Activated CD8-positive, alpha-beta memory T cell treated with anti-CD3 and anti-CD28 coated beads for 4 hours (primary cell): ENCODE data around the gene POM121C.
"Not testable (repeated sequence)": the region's sequence is repeated elsewhere in the genome, so short reads cannot be mapped to it uniquely, and the experiment has no call there.

Experiments used
- DNase-seq, 2 donors: peaks; one replicate each; pipeline ENCODE4 v3.0.0-alpha.2; 2020; ENCODE audit warnings: low read depth in 2 of 2

Gene POM121C

GRCh38 chr7:75485979-75486643 is at the start of gene POM121C:
POM121C (minus strand) TSS chr7:75486299; CDS start chr7:75441496, 44,803 bp downstream.
- peak; percentile 77 to 81 for DNase-seq

DNA sequence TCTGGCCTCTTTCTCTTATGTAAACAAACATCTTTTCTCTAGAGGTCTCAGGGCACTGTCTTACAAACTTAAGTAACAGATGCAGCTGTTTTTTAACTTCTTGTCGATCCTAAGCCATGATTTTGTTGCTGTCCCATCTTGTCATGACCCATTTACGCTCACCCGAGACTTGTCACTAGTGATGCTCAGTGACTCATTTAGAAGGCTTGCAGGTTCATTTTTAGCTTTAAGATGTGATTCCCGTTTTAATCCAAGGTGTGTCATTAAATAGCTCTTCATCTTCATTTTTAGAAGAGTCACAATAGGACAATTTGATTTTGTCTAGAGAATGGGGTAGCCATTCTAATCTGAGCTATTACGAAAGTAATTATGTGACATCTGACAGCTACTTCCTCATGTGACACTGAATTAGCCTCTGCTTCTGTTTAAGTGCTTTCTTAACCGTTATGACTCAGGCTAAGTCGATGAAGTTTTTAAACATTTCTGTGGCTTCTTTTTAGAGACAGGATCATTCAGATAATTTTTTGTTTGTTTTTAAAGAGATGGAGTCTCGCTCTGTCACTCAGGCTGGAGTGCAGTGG is 48.7 kb upstream of the POM121C start:
- DNase-seq = no peak

GRCh38 chr7:75533926-75534325 is 47.8 kb upstream of the POM121C start:
- DNase-seq = no peak

GRCh38 chr7:75532639-75533038 is 46.5 kb upstream of the POM121C start:
- DNase-seq = no peak

- DNase-seq = no peak
Observed at GRCh38 chr7:75531359-75531821, 45.3 kb upstream of the POM121C start.

GRCh38 chr7:75527224-75527722 is 41.2 kb upstream of the POM121C start:
- DNase-seq = not testable (repeated sequence)

DNA sequence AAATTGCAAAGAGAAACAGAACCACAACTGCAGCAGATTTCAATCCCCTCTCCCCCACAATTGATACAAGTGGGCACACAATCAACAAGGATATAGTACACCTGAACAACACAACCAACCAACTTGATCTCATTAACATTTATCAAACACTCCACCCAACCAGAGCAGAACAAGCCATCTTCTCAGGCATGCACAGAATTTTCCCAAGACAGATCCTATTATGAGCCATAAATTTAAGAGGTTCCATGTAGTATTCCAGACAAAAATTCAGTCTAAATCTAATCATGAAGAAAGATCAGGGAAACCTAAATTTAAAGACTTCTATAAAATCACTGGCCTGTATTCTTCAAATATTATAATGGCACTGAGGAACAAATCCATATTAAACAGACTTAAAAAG is 35.6 kb upstream of the POM121C start:
- not testable (repeated sequence) for DNase-seq

DNA sequence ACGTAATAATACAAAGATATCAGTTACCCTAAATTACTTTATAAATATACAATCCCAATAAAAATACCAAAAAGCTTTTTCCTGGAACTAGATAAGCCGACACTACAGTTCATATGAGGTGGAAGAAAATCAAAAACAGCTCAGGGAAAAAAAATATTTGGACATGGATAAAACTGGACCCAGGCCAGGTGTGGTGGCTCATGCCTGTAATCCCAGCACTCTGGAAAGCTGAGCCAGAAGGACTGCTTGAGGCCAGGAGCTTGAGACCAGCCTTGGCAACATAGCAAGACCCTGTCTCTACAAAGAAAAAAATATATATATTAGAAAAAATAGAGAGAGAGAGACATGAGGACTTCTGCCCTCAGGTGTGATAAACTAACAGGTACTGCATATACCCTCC is 32.7 kb upstream of the POM121C start:
- DNase-seq = not testable (repeated sequence)

- not testable (repeated sequence) for DNase-seq
Observed at GRCh38 chr7:75509033-75509432, 22.9 kb upstream of the POM121C start.

GRCh38 chr7:75492020-75492419 is 5.9 kb upstream of the POM121C start, which contains the start of gene SPDYE5:
SPDYE5 (plus strand) TSS chr7:75492320; CDS start chr7:75494048, 1,728 bp downstream.
- DNase-seq = not testable (repeated sequence)

- DNase-seq = not testable (repeated sequence)
Observed at GRCh38 chr7:75485355-75485978, 632 bp downstream of the POM121C start.

DNA sequence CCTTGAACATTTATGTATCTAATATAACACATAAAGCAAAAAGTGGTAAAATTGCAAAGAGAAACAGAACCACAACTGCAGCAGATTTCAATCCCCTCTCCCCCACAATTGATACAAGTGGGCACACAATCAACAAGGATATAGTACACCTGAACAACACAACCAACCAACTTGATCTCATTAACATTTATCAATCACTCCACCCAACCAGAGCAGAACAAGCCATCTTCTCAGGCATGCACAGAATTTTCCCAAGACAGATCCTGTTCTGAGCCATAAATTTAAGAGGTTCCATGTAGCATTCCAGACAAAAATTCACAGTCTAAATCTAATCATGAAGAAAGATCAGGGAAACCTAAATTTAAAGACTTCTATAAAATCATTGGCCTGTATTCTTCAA is 5.8 kb downstream of the POM121C start:
- not testable (repeated sequence) for DNase-seq

- DNase-seq = not testable (repeated sequence)
Observed at GRCh38 chr7:75477457-75477856, 8.6 kb downstream of the POM121C start.

DNA sequence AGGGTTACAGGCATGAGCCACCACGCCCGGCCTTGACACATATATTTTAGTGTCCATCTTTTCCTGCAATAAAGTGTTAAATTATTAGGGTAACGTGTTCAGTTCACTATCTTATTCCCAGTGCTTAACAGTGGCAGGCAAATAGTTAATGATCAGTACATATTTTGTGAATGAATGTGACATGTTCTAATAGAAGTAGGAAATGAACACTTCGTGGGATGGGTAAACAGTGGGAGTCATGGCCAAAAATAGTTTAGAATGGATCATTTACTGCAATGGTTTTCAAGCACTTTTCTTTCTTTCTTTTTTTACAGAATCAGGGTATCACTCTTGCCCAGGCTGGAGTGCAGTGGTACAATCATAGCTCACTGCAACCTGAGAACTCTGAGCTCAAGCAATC is 15.9 kb downstream of the POM121C start:
- DNase-seq = not testable (repeated sequence)

DNA sequence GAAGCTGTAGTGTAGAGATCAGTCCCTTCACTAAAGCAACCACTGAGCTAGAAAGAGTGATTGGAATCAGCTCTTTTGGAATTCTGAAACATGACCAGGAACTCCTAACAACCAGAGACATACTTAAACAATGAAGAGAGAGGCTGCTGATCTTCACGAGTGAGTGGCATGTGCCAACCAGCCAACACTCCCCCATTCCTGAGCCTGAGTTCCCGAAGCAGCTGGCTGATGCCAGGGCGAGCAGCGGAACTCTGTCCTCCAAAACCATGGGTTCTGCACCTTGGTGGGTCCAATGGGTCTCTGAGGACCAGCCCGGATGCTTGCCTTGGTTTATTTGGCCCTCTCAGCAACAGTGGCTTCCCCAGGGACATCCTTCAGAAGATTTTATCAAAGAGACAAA is 25.6 kb downstream of the POM121C start:
- not testable (repeated sequence) for DNase-seq

- DNase-seq = not testable (repeated sequence)
Observed at GRCh38 chr7:75458034-75458433, 28.1 kb downstream of the POM121C start.

GRCh38 chr7:75456403-75456802 is 29.7 kb downstream of the POM121C start:
- DNase-seq = not testable (repeated sequence)

- not testable (repeated sequence) for DNase-seq
Observed at GRCh38 chr7:75452494-75452955, 33.6 kb downstream of the POM121C start.

GRCh38 chr7:75449946-75450345 is 36.2 kb downstream of the POM121C start:
- DNase-seq = not testable (repeated sequence)

DNA sequence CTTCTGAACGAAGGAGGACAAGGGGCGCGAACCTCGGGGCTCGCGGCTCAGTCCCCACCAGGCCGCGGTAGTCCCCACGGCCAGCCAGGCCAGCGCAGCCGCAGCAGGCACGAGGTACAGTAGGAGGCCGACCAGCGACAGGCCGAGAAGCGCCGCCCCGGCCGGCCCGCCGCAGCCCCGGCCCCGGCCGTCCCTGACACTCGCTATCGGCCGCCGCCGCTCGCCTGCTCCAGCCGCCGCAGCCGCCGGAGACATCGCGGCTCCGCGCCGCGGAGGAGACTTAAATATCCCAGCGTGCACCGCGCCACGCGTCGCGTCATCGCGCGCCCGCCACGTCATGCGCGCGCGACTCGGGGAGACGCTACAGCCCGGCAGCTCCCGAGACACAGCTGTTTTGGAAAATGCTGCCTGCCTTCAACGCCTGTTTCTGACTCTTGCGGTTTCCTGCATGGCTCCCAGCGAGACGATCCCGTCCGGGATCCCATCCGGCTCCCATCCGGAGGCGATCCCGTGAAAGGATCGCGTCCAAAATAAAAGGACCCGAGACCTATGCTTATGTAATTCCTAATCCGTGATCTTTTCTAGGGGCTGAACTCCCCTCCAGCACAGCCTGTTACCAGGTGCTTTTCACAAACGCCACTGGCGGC is 43.5 kb downstream of the POM121C start:
- not testable (repeated sequence) for DNase-seq

- not testable (repeated sequence) for DNase-seq
Observed at GRCh38 chr7:75442101-75442464, 44.0 kb downstream of the POM121C start.

DNA sequence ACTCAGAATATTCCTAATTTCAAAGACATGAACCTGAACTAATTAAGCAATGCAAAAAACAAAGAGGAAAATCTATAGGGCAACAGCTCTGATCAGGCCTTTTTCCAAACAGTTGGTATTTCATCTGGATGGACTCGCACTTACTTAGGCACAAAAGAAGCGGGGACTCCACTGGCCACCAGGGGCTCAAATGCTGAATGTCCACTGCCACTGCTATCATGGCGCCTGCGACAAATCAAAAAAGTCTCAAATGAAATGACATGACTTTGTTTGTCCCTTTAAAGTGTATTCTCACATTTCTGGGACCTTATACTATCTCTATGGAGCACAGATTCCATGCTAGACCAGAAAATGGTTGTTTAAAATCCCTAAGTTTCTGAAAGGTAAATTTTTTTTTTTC is 47.1 kb downstream of the POM121C start:
- not testable (repeated sequence) for DNase-seq
